HL-60 (cell line): ENCODE results near the gene RSAD1.

ENCODE experiments used
- CTCF ChIP-seq: IDR thresholded peaks from one replicate; pipeline ENCODE4 v1.5.1; 2011; ENCODE audit warnings: low read length, control low read depth, inconsistent platforms; ENCODE audit not compliant: insufficient read depth
- GABPA ChIP-seq: IDR thresholded peaks from 2 replicates; pipeline ENCODE4 v1.6.1; 2012; ENCODE audit warnings: low read depth
- POLR2AphosphoS5 ChIP-seq: IDR thresholded peaks from 2 replicates; pipeline ENCODE4 v1.6.1; 2012; ENCODE audit warnings: low read depth
- REST ChIP-seq: IDR thresholded peaks from 2 replicates; pipeline ENCODE4 v1.6.1; 2012; ENCODE audit warnings: low read depth; ENCODE audit not compliant: insufficient replicate concordance
- SPI1 ChIP-seq: IDR thresholded peaks from 2 replicates; pipeline ENCODE4 v1.6.1; 2012; ENCODE audit warnings: low read depth, mild to moderate bottlenecking, borderline replicate concordance

GRCh38 chr17:50445730-50446325, 32.8 kb upstream of the RSAD1 start:
- TF ChIP-seq CTCF (no peak), POLR2AphosphoS5 (no peak), GABPA (no peak), REST (no peak), SPI1 (no peak)
